HG03095 (cell line): ENCODE measurements around the gene FBN1.

Source experiments
- ATAC-seq: cut with Tn5 transposase; IDR thresholded peaks from one replicate; pipeline ENCODE4 v1.9.1; 2021; ENCODE audit warnings: moderate library complexity; ENCODE audit not compliant: unreplicated experiment

The FBN1 gene

DNA sequence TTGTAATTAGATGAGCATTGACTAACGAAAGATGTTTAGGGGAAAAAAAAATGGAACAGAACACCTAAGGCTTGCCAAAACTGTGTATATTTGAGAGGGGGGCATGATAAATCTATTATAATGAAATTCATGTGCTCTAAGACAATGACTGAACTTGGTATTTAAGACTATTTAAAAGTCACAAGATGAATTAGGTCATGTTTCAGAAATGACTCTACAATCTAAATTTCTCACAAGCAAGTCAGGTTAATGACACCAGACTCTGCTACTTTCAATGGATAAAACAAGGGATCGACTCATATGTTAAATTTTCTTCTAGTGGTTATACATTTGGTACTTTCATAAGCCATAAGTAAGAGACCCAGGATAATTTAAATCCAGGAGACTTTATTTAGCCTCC lies 235.9 kb downstream of the FBN1 start:
- no peak for ATAC-seq

DNA sequence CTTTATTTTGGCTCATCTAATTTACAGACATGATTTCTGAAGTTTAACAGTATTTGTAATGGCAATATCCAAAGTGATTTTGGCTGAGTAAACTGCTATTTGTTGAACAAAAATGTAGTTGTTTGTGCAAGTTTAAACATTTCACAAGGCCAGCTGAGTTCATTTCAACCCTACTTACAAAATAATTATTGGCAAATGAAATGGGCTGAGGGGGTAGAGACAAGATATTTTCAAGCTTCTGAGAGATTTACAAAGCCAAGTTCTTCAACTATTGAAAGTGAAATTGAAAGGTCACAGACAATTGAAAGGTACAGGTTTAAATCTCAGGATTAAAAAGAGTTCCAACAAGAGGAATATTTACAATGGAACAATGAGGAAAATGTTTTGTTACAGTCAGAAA lies 237.2 kb downstream of the FBN1 start:
- no peak for ATAC-seq

DNA sequence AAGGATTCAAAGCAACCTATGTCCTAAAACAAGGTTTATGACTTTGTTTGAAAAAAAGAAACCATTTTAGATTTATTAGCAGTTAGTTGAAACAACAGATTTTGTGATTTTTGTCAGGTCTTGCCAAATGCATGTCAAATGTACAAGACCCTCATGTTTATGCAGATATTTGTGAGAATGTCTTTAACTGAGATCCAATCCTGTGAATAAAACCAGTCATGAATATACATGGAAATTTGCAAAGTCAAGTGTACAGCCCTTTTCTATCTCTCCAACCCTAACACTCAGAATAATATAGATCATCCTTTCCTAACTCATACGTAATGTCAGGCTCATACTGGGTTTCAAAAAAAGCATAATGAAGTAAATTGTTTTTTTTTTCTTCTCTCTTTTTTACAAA lies 237.9 kb downstream of the FBN1 start:
- no peak for ATAC-seq

DNA sequence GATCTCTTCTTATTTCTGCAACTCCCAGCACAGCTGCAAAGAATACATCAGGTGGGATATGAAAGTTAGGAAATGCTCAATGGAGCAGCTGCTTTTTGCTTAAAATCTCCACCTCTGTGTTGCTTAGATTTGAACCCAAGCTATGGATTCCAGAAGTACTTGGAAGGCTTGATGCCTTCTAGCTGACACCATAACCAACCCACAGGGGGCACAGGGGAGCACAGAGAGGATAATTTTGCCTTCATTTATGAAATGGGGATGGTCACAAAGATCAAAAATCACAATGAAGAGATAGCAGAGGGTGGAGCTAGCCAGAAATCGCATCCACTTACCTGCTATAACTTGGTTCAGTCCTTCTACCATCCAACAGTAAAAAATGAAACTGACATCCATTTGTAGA lies 238.6 kb downstream of the FBN1 start:
- ATAC-seq, result no peak

DNA sequence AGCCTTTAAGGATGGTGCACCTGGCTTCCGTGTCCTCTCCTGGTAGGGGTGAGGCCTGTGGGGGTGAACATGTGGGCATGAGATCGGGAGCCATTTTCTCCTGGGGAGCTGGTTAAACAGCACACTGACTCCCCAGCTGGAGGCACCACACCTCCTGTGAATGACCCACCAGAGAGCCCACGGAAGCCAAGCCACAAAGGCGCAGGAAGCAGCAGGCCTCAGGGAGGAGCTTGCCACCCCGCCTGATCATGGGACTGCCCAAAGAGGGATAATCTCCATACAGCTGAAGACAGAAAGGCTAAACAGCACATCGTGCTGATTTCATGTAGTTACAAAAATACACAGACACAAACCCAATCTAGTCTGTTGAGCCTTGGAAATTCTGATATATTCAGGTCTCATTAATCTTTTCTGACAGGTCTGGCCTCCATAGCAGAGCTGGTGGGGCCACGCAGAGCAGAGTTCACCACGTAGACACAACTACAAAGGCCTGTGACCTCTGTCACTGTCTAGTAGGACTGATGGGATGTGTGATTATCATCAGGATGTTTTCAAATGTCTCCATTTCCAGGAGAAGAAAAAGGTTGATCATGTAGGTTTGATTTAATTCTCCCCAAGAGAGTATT lies 239.1 kb downstream of the FBN1 start:
- ATAC-seq, result no peak

DNA sequence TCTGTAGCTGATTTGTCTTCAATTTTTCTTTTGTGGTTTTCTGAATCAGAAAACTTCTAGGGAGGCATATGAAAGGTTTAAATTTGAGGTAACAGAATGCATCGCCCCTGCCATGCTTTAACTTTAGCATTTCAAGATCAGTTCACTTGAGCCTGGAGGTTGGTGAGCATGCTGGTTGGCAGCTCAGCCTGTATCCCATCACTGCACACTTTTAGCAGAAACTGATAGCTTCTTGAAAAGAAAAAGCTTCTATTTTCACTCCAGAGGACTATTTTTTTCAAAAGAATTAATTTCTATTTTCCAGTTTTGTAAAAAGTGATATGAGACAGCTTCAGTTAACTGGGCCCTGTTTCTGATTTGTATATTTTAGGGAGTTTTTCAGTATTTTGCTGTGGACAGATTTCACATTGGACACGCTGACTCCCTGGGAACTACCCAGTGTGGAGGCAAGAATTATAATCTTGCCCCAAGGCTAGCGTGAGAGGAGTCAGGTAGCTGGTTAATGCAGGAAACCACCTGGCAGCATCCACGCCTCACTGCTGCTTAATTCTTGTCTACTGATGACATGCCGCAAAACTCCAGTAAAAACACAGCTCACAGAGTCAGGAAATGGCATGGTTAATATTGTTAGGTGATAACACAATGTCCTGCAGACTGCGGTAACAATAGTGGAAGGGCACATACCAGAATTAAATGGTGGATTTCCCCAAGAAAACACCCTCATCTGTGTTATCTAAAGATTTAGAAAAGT lies 242.9 kb downstream of the FBN1 start:
- ATAC-seq, result no peak

DNA sequence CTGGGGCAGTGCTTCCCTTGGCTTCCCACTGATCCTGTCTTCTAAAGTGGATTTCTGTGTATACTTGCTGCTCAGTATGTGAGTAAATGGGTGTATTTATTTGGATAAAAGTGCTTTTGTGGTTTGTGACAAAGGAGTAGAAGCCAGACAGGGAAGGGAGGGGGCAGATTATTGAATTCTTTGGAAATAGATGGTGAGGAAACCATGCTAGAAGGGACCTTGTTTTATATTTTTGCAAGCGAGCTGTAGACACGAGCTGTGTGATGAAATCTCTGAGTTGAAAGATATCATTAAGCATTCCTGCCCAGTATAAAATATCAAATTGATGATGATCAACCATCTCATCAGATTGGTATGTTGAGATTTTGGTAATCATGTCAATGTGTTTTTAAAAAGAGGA lies 245.4 kb downstream of the FBN1 start:
- no peak for ATAC-seq

DNA sequence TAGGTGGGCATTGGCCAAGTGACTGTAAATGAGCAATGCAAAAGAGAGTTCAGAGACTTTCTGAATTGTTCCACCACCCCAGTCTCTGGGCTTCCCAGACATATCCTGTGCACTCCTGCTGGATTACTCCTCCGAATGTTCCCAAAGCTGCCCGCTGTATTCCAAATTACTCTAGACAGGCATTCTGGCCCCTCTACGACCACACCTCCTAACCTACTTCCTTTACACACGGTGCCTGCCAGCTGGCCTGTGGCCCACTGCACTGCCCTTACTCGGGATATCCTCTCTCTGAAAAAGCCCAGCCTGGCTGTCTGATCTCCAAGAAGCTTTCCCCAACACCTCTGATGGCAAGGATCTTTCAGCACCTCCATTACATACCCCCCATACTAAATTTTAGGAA lies 247.7 kb downstream of the FBN1 start:
- ATAC-seq, result no peak

DNA sequence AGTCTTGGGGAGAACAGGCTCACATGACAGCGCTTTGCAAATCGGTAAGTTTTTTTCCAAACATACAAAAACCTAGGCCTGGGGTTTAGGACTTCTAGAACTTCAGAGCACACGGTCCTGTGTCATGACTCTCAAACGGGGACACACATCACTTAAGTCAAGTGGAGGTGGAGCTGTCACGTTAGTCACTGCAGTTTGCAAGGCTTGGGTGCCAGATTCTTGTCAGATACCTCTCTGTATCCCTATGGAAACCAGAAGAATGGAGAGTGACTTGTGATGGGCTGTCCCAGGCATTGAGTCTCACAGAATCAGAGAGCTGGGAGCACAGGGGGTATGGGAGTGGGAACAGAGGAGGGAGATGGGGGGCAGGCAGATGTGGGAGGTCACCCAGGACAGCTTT lies 249.5 kb downstream of the FBN1 start:
- no peak for ATAC-seq

DNA sequence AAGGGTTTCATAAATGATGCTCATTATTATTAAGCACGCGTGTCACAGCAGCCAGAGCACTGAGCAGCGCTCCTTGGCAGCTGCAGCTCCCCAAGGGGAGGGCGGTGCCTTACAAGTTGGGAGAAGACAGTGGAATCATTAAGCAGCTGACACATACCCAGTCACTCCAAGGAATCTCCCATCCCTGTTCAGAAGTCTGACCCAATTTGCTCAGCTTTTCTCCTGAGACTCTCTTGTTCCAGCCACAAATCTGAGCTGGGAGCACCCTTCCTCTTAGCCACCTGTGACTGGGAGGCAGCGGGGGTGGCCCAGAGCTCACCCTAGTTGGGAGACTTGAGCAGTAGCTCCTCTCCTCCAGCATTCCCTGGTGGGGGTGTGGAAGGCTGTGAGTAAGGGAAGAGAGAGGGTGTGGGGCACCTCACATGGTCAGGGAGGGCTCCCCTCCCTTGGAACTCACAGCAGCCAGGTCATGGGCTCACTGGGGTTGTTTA lies 249.9 kb downstream of the FBN1 start:
- no peak for ATAC-seq

DNA sequence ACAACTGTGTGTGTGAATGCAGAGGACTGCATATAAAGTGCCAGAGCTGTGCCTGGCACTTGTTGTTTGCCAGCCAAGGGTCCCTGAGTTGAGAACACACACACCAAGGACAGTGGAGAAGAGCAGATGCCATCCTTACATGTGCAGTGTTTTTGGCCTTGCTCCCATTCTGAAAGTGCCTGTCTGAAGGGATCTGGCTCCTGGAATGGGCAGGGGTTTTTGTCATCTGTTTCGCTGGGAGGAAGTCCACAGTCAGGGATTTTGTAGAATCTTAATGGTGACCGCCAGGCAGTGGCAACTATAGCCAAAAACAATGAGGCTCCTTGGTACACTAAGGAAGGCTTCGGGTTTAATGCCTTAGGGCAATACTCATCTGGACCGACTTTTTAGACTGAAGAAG lies 250.5 kb downstream of the FBN1 start:
- ATAC-seq, result no peak

DNA sequence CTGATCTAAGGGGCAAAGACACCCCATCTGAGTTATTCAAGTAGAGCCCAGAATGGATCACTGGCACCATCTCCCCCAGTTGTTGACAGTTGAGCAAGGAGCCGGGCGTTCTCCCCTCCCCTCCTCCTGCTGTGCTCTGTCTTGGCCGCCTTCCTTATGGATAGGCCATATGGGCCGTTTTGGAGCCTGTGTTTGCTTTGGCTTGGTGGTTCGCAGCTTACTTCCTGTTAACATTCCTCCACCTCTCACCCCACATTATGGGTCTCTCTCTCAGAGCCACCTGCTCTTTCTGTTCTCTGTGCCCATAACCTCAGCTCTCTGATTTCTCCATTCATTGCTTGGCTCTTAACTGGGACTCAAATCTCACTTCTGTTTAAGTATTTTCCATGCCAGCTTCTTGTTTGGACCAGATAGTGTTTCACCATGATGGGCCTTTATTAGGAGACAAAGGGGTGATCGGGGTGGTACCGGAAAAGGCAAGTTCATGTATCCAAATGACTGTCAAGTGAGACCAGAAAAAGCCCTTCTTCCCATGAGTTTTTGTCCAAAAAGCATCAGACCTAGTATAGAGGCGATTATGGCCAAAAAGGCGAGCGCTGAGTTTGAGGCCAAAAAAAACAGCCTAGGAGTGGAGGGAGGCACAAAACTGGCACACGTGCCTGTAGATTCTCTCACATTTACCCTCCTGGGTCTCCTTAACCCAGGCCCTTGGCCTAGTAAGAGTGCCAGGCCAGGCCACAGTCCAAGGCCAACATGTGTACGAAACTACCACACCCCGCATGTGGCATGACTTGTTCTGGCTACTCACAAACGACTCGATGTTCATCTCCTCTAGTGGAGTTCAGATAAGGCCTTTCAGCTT lies 251.6 kb downstream of the FBN1 start:
- no peak for ATAC-seq

DNA sequence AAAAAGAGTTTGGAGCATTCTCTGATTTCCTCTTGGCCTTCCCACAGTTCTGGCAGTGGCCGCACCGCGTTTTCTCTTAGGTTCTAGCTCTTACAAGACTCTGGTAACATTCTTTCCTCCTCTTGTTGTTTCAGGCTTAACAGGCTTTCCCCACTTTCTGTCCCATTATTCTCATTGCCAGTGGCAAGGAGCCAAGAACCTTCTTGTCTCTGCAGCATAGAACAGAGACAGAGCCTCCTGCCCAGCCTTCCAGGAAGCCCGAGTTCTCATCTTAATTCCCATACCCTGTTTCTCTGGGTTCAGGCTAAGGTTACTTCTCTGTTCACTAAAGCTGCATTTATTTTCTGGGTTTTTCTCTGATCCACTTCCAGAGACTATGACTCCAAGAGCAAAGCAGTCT lies 253.2 kb downstream of the FBN1 start:
- ATAC-seq, result no peak

DNA sequence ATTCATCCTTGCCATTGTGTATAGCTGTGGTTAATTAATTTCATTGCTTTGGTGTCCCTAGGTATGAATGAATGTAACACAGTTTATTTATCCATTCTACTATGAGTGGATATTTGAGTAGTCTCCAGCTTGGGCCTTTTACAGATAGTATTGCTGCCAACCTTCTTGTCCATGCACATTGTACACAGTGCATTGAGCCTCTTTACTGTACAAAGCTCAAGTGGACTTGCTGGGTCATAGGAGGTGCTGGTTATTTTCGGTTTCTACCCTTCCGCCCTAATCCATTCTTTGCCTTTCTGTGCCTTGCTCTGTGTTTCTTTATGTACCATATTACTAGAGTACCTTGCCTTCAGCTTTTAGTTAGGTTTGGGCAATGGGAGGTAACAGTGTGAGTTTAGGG lies 253.6 kb downstream of the FBN1 start:
- ATAC-seq, result no peak

DNA sequence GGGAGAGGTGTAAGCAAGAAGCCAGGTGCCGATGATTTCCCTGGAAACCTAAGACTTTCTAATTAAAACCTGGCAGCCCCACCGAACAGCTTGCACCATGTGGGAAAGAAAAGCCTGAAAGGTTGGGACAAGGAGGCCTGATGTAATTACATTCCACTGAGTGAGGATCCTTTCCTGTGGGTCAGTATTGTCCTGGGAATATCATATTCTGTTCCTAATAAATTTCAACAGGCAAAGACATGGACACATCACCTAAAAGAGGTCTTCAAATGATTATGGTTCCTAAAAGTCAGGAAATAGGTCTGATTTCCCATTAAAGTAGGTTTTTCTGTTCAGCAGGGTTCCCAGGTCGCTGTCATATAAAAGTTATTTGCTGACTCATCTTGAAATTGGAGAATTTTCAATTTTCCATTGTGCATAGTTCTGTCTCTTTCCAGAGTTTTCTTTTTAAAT lies 255.8 kb downstream of the FBN1 start:
- no peak for ATAC-seq

DNA sequence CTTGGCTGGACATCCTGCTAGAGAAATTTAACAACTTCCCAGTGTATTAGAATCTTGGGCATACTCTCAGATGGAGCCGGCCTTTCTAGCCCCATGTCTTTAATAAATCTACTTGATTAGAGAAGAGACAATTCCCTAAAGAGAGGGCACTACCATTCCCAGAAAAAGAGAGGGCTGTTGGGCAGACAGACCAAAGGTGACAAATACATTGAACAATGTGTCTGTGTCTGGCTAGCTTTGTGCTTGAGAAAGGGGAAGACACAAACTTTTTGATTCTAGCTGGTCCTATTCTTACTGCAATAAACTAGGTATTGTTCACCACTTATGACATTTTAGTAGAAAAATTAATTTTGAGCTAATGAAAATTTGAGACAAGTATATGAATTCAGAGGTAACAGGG lies 256.6 kb downstream of the FBN1 start:
- no peak for ATAC-seq

DNA sequence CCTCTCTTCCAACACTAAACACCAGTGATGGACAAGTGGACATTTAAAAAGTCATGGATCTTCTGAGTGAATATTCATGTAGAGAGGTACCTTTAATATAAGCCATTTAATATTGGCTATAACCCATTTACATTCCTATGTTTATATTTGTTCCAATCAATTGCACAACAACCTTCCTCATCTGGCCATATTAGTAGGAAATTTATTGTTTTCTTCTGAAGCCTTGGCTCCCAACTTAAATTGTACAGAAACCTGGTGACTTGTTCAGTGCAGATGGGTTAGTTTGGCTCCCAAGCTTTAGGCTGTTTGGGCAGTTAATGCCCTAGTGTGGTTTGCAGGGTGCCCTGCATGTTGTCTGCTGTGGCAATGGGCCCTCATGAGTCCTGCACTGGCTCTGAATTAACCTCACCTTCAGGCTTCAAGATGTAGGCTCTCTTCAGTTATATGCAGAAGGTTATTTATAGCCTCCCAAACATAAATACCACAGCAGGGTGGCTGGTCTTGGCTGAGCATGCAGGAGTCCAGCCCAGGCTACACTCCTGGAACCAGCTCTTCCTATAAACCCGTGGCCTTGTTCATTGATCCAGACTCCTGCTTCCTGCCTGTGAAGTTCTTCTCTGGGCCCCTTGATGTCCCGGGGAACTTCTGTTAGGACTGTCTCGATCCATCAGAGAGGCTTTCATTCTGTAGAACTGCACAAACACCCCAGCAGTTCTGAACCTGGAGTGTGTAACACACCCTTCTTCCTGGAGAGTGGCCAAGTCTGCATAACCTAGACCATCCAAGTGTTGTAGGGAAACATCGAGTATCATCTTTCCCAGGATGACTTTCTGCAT lies 257.3 kb downstream of the FBN1 start:
- no peak for ATAC-seq

DNA sequence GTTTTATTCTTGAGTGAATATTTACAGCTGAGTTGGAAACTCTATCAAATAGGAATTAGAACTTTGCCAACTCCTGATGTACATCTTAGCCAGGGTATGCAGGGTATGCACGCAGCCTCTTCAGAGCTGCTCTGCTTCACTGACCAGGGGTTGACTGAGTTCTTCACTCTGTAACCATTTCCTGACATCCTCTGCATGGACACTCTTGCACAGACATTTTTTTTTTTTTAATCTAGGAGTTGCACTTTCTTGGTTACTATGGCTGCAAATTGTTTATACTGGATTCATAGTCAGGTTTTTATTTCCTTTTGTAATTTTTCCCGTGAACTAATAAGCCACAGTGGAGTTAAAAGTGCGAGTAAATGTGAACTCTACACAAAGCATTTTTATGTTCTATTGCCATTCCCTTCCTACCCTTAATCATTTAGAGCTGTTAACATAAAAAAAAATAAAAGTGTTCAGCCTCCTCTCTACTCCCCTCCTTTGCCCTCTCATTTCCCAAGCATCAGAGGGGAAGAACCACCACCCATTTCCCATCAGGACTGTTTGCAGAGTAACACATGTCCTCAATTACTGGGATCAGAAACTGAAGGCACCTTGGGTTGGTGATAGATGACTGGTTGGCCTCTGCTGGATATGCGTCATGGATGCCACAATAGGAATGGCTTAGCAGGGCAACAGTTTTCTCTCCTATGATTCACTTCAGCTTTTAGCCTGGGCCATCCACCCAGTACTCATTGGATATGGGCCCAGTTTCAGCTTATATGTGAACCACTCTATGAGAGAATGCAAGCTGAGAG lies 260.3 kb downstream of the FBN1 start:
- ATAC-seq, result no peak

DNA sequence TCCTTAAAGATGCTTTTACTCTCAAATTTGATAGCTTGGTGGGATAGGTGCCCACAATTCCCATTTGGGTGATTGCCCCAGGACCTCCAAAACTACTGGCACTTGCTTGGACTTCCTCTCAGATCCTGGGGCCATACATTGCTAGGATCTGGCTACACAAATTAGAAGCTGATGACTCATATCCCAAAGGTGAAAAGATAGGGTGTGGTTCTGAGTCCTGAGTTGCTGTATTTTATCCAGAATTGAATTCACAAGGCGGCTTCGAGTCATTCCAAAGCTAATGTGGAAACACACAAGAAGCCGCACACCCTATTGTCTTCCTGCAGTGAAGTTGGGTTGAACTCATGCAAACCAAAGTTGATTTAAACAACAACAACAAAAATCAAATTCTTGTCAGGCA lies 260.9 kb downstream of the FBN1 start:
- ATAC-seq, result no peak

DNA sequence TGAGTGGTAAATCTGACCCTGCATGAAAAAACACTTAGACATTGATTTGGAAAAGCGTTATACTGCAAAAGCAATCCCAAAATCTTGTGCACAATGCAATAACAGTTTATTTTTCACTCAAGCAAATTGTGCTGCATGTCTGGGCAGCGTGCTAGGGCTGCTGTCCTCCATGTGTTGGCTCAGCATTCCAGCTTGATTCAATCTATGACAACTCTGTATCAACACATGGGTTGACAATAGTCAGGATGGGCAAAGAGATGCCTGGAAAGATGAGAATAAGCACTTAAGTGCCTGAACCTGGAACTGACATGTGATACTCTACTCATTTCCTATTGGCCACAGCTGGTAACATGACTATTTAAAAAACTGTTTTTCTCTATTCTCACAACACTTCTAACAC lies 262.5 kb downstream of the FBN1 start:
- ATAC-seq, result no peak
